PC-3 (cell line): ENCODE data around the gene SMYD3.

ENCODE experiments used
- EZH2 ChIP-seq: fragments of 300-600 bp; sonication (generic); IDR thresholded peaks from one replicate; pipeline ENCODE4 v1.6.1; 2017; ENCODE audit warnings: antibody characterized with exemption, mild to moderate bottlenecking, low read length; ENCODE audit not compliant: unreplicated experiment
- EZH2phosphoT487 ChIP-seq: fragments of 300-600 bp; sonication (generic); IDR thresholded peaks from 2 replicates; pipeline ENCODE4 v1.6.1; 2018; ENCODE audit warnings: mild to moderate bottlenecking, antibody characterized with exemption, low read length, borderline replicate concordance
- TF ChIP-seq, protein P1 (sequence below): fragments of 300-600 bp; sonication (generic); conservative IDR thresholded peaks from 2 replicates; pipeline ENCODE4 v1.5.1; 2017; ENCODE audit warnings: antibody characterized with exemption, low read depth, mild to moderate bottlenecking, low read length

DNA sequence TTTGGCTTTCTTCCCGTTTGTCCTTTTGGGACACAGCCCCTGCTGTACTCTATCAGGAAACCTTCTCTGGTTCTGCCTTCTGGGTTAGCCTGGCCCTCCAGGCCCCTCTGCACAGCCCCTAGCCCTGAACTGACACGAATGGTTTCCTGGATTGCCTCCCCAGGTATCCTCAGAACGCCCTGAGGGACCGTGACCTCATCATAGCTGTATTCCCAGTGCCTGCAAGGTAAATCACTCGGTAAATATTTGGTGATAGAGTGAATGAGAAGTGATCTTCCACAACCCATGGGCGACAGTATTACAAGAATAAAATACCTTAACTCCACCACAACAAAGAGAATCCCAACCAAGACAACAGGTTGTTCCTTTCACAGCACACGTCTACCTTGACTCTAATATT, 637.2 kb downstream of the SMYD3 start:
- TF ChIP-seq, protein P1, sequence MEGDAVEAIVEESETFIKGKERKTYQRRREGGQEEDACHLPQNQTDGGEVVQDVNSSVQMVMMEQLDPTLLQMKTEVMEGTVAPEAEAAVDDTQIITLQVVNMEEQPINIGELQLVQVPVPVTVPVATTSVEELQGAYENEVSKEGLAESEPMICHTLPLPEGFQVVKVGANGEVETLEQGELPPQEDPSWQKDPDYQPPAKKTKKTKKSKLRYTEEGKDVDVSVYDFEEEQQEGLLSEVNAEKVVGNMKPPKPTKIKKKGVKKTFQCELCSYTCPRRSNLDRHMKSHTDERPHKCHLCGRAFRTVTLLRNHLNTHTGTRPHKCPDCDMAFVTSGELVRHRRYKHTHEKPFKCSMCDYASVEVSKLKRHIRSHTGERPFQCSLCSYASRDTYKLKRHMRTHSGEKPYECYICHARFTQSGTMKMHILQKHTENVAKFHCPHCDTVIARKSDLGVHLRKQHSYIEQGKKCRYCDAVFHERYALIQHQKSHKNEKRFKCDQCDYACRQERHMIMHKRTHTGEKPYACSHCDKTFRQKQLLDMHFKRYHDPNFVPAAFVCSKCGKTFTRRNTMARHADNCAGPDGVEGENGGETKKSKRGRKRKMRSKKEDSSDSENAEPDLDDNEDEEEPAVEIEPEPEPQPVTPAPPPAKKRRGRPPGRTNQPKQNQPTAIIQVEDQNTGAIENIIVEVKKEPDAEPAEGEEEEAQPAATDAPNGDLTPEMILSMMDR: no peak
- TF ChIP-seq EZH2 (no peak), EZH2phosphoT487 (no peak)
